Uterus (tissue), 4 donors: ENCODE results near the gene STK11. TPM values are rescaled to one million over a fixed set of nuclear protein-coding genes. Genes with fewer than 3 reads are reported as not detected.

ENCODE experiments used
- DNase-seq, 2 donors: peaks; one replicate each; pipeline ENCODE4 v3.0.0-alpha.2; 2019 to 2020
- H3K27ac ChIP-seq, 2 donors: fragments of 200-600 bp; sonication (generic); 1 replicate in 1 of 2; 2 replicates in 1 of 2; pipeline ENCODE4 v1.5.1; 2016 to 2018
- H3K27me3 ChIP-seq, 2 donors: fragments of 200-600 bp; sonication (generic); one replicate each; pipeline ENCODE4 v1.5.1; 2018 to 2019; ENCODE audit warnings: control low read depth in 1 of 2
- H3K36me3 ChIP-seq, 2 donors: fragments of 200-600 bp; sonication (generic); one replicate each; pipeline ENCODE4 v1.5.1; 2019; ENCODE audit warnings: control low read depth in 1 of 2
- H3K4me1 ChIP-seq, 2 donors: fragments of 200-600 bp; sonication (generic); one replicate each; pipeline ENCODE4 v1.5.1; 2018 to 2019; ENCODE audit warnings: control low read depth in 1 of 2
- H3K4me3 ChIP-seq, 2 donors: fragments of 200-600 bp; sonication (generic); 1 replicate in 1 of 2; 2 replicates in 1 of 2; pipeline ENCODE4 v1.5.1; 2018 to 2019; ENCODE audit warnings: mild to moderate bottlenecking in 1 of 2
- H3K9me3 ChIP-seq, 2 donors: fragments of 200-600 bp; sonication (generic); one replicate each; pipeline ENCODE4 v1.5.1; 2019; ENCODE audit warnings: control low read depth in 1 of 2
- POLR2A ChIP-seq, 2 donors: fragments of 450-650 bp; IDR thresholded peaks; one replicate each; pipeline ENCODE4 v1.6.1; 2016; ENCODE audit warnings: antibody characterized with exemption in 2 of 2, mild to moderate bottlenecking in 1 of 2, moderate library complexity in 1 of 2
- intact Hi-C: fragments of 100-400 bp; cut with DNase I; formaldehyde crosslinking; loops from one replicate; pipeline ENCODE4 v1.15.1; 2023; ENCODE audit warnings: low total_unique reads
- total RNA-seq, 4 donors: library from RNA; depleted of rRNA in 3 of 4; stranded (reverse); fragments of >200 nt in 3 of 4; gene quantifications; one replicate each; pipeline versions ENCODE4 v1.1.0 to v1.2.4, GENCODE V29; 2014 to 2023
- TF ChIP-seq, protein P1 (sequence below), 4 experiments: fragments of 200-600 bp in 2 of 4; fragments of 450-650 bp in 2 of 4; sonication (generic) in 2 of 4; IDR thresholded peaks; one replicate each; pipeline ENCODE4 v1.5.1; 2016 to 2019; ENCODE audit warnings: antibody characterized with exemption in 4 of 4, mild to moderate bottlenecking in 2 of 4, moderate library complexity in 1 of 4
- donor health status: DM: yes; HTN: yes; CAD: no.

The STK11 gene
- total RNA-seq, 4 donors from 2014 or later: 17.4 to 62.8 (median 43.3) TPM

GRCh38 chr19:1229056-1229923 is 23.7 kb downstream of the STK11 start:
- Histone ChIP-seq H3K4me3 (no peak overlapping the region), H3K27me3 (no peaks in the 10 kb centered on the region), H3K36me3 (no peaks in the 10 kb centered on the region), H3K9me3 (no peaks in the 10 kb centered on the region), H3K27ac (no peak overlapping the region), H3K4me1 (no peaks in the 10 kb centered on the region)
- DNase-seq: no peak
- intact Hi-C loops: no loop called here
- TF ChIP-seq, protein P1, sequence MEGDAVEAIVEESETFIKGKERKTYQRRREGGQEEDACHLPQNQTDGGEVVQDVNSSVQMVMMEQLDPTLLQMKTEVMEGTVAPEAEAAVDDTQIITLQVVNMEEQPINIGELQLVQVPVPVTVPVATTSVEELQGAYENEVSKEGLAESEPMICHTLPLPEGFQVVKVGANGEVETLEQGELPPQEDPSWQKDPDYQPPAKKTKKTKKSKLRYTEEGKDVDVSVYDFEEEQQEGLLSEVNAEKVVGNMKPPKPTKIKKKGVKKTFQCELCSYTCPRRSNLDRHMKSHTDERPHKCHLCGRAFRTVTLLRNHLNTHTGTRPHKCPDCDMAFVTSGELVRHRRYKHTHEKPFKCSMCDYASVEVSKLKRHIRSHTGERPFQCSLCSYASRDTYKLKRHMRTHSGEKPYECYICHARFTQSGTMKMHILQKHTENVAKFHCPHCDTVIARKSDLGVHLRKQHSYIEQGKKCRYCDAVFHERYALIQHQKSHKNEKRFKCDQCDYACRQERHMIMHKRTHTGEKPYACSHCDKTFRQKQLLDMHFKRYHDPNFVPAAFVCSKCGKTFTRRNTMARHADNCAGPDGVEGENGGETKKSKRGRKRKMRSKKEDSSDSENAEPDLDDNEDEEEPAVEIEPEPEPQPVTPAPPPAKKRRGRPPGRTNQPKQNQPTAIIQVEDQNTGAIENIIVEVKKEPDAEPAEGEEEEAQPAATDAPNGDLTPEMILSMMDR (IDR thresholded peaks at IDR 0.05): no peak
- no peak for TF ChIP-seq POLR2A (IDR thresholded peaks at IDR 0.05)

DNA sequence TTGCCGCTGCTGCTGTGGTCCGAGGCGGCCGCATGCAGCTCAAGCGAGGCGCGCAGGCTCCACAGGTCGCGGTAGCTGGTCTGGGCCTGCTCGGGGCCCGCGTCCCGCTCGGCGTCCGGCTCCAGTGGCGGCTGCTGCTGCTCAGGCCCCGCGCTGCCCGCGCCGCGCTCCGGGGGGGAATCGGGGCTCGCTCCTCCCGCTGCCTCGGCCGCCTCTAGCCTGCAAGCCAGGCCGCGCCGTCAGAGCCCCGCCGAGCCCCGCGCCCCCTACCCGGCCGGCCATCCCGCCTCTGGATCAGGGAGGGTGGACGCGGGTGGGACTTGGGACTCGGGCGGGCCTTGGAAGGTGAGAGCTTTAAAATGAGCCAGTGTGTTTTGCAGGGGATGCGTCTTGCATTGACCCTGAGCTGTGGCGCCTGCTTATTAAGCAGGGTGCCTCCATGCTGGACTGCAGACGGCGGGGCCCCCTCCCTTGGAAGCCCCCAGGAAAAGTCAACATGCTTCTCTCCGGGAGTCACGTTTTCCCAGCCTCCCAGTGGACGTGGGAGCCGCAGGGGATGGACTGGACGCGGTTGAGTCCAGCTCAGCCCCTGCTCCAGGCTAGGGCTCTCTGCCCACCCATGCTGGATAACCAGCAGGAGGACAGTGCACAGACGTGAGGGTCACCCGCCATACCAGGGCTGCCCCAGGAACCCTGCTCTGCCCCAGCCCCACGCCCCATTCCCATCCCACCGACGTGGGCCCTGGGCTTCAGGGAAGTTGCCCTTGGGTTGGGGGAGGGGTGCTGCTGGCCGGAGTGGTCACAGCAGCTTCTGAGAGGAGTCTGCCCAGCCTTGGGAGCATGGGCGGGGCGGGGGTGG is 24.6 kb downstream of the STK11 start:
- no peaks in the 10 kb centered on the region for H3K9me3 ChIP-seq
- intact Hi-C loops: no loop called here
- H3K27me3 ChIP-seq: no peaks in the 10 kb centered on the region
- TF ChIP-seq, protein P1 (IDR thresholded peaks at IDR 0.05): no peak
- no peak for TF ChIP-seq POLR2A (IDR thresholded peaks at IDR 0.05)
- H3K4me1 ChIP-seq: no peaks in the 10 kb centered on the region
- no peak for DNase-seq
- H3K4me3 ChIP-seq: no peak overlapping the region
- H3K36me3 ChIP-seq: no peaks in the 10 kb centered on the region
- H3K27ac ChIP-seq: no peak overlapping the region

- TF ChIP-seq POLR2A (IDR thresholded peaks at IDR 0.05): no peak
- TF ChIP-seq, protein P1 (IDR thresholded peaks at IDR 0.05): no peak
- Histone ChIP-seq H3K4me3 (no peak overlapping the region), H3K27ac (no peak overlapping the region), H3K4me1 (no peaks in the 10 kb centered on the region), H3K36me3 (no peaks in the 10 kb centered on the region), H3K27me3 (no peaks in the 10 kb centered on the region), H3K9me3 (no peaks in the 10 kb centered on the region)
- DNase-seq: no peak
- intact Hi-C loops: no loop called here
These were observed 25.4 kb downstream of the STK11 start for GRCh38 chr19:1230783-1231489.

- no peak overlapping the region for H3K27ac ChIP-seq
- TF ChIP-seq, protein P1 (IDR thresholded peaks at IDR 0.05): no peak
- no peak for TF ChIP-seq POLR2A (IDR thresholded peaks at IDR 0.05)
- no peaks in the 10 kb centered on the region for H3K9me3 ChIP-seq
- no peak for DNase-seq
- H3K27me3 ChIP-seq: peaks cover 0 to 7% of the 10 kb centered on the region in 2 donors
- no peak overlapping the region for H3K4me3 ChIP-seq
- intact Hi-C loops: no loop called here
- no peaks in the 10 kb centered on the region for H3K36me3 ChIP-seq
- peaks cover 0 to 9% of the 10 kb centered on the region in 2 donors for H3K4me1 ChIP-seq
These were observed 26.4 kb downstream of the STK11 start for GRCh38 chr19:1231729-1232637.
